Measurements from ENCODE around the gene SLC37A3. TPM values are rescaled to one million over a fixed set of nuclear protein-coding genes. Genes with fewer than 3 reads are reported as not detected.
"Not testable (repeated sequence)": the region's sequence is repeated elsewhere in the genome, so short reads cannot be mapped to it uniquely, and the experiment has no call there.

The SLC37A3 gene
- total and polyA plus RNA-seq, 2 donors (not counting 1 experiment from before 2014, with no cell fraction given) = 9.1 to 20.1 TPM

DNA sequence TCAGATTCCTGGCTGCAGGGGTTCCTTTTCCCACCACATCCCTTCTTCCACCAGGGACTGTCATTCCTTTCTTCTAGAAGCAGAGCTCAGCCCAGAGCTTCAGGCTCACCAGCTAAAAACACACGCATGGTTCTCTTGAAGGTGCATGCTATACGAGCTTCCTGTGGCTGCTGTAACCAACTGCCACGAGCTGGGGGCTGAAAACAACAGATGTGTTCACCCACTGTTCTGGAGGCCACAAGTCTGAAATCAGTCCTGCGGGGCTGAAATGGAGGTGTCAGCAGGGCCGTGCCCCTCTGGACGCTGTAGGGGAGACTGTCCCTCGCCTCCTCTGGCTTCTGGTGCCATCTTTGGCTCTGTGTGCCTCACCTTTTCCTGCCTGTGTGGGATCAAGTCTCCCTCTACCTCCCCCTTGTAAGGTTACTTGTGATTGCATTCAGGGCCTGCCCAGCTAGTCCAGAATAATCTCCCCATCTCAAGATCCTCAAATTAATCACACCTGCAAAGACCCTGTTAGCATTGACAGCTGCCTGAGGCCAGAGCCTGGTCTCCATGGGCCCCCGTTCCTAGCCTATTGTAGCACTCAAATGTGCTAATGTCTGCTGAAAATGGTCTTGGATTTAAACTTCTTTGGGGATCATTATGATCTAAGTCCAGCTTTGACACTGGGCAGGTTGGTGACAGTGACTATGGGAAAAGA is 19.3 kb upstream of the SLC37A3 start:
- CTCF ChIA-PET = interaction anchor here (0.7 kb wide), 2 partner anchors 20 to 31 kb away, joined by 3 read pairs; partner anchors contain the start of gene SLC37A3
- no peak overlapping the region for H3K4me2 ChIP-seq (replicated peaks; ENCODE audit: low read depth, low read length, poor library complexity, severe bottlenecking)
- no peak for DNase-seq

DNA sequence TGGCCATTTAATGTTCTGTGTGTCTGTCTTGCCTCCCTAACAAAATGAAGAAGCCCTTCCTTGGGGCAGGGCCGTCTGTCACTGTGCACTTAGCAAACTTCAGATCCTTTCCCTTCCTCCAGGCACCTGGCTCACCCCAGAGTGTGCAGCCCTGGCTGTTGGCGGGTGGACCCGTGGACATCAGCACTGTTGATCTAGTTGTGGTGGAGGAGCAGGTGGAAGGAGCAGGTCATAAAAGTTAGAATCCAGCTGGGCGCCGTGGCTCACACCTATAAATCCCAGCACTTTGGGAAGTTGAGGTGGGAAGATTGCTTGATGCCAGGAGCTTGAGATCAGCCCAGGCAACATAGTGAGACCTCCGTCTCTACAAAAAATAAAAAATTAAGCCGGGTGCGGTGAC is 18.2 kb upstream of the SLC37A3 start:
- CTCF ChIA-PET = interaction anchor here (1.2 kb wide), 1 partner anchor 41 kb away, joined by 4 read pairs; no protein-coding TSS in a partner anchor
- H3K4me3 ChIP-seq (ENCODE audit: control extremely low read depth in 1 of 5, extremely low read depth in 1 of 5, insufficient read depth in 1 of 5, low read depth in 2 of 5, low read length in 4 of 5) = no peak overlapping the region
- H3K4me2 ChIP-seq (replicated peaks; ENCODE audit: low read depth, low read length, poor library complexity, severe bottlenecking) = no peak overlapping the region
- H3K36me3 ChIP-seq (replicated peaks in 1 of 2; ENCODE audit: control extremely low read depth in 1 of 2, control insufficient read depth in 1 of 2, extremely low read depth in 1 of 2, insufficient read depth in 2 of 2, low read length in 1 of 2) = peaks cover 0 to 1% of the 10 kb centered on the region in 2 experiments
- Mint-ChIP-seq H3K4me1 (no peaks in the 10 kb centered on the region), H3K4me3 (no peak overlapping the region), H3K27ac (no peak overlapping the region), H3K9me3 (ENCODE audit: insufficient read depth) (no peaks in the 10 kb centered on the region), H3K27me3 (peaks cover 6% of the 10 kb centered on the region)
- no peak for DNase-seq
- H3K79me2 ChIP-seq (ENCODE audit: control insufficient read depth, insufficient read depth, low read length) = no peaks in the 10 kb centered on the region
- no peaks in the 10 kb centered on the region for H3K9me3 ChIP-seq (ENCODE audit: control extremely low read depth in 1 of 3, control insufficient read depth in 2 of 3, insufficient read depth in 1 of 3, low read length in 2 of 3)
- H2AFZ ChIP-seq (ENCODE audit: insufficient read depth, low read depth, low read length, poor library complexity, severe bottlenecking) = no peak overlapping the region
- intact Hi-C loops (cut with micrococcal nuclease) = no loop called here
- no peaks in the 10 kb centered on the region for H4K20me1 ChIP-seq (ENCODE audit: control insufficient read depth, insufficient read depth, low read length, poor library complexity, severe bottlenecking)
- no peaks in the 10 kb centered on the region for H3K27me3 ChIP-seq (replicated peaks in 1 of 4; ENCODE audit: control extremely low read depth in 1 of 4, control insufficient read depth in 3 of 4, insufficient read depth in 4 of 4, low read length in 3 of 4)
- TF ChIP-seq, protein P1, sequence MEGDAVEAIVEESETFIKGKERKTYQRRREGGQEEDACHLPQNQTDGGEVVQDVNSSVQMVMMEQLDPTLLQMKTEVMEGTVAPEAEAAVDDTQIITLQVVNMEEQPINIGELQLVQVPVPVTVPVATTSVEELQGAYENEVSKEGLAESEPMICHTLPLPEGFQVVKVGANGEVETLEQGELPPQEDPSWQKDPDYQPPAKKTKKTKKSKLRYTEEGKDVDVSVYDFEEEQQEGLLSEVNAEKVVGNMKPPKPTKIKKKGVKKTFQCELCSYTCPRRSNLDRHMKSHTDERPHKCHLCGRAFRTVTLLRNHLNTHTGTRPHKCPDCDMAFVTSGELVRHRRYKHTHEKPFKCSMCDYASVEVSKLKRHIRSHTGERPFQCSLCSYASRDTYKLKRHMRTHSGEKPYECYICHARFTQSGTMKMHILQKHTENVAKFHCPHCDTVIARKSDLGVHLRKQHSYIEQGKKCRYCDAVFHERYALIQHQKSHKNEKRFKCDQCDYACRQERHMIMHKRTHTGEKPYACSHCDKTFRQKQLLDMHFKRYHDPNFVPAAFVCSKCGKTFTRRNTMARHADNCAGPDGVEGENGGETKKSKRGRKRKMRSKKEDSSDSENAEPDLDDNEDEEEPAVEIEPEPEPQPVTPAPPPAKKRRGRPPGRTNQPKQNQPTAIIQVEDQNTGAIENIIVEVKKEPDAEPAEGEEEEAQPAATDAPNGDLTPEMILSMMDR (IDR thresholded peaks at IDR 0.05) = no peak
- no peak for TF ChIP-seq EZH2 (IDR thresholded peaks at IDR 0.05; ENCODE audit: borderline replicate concordance, insufficient read depth, low read depth, low read length, poor library complexity, severe bottlenecking)
- no peak for ATAC-seq (ENCODE audit: low read depth)
- WGBS (ENCODE audit: insufficient coverage) = no CpG with 5 or more reads among the region's 8 CpGs
- POLR2A ChIA-PET = no interaction called here
- H3K27ac ChIP-seq (ENCODE audit: low read length in 2 of 2) = no peak overlapping the region
- no peak overlapping the region for H3K9ac ChIP-seq (ENCODE audit: low read length)
- H3K4me1 ChIP-seq (ENCODE audit: control insufficient read depth in 2 of 2, insufficient read depth in 2 of 2, low read length in 2 of 2) = no peaks in the 10 kb centered on the region

More for the DNA sequence above, 19.3 kb upstream of the SLC37A3 start:
- Mint-ChIP-seq H3K27ac (no peak overlapping the region), H3K9me3 (ENCODE audit: insufficient read depth) (no peaks in the 10 kb centered on the region), H3K4me1 (no peaks in the 10 kb centered on the region), H3K27me3 (peaks cover 6% of the 10 kb centered on the region), H3K4me3 (no peak overlapping the region)
- WGBS (ENCODE audit: insufficient coverage) = 32% methylated on average over 7 of the region's 8 CpGs
- intact Hi-C loops (cut with micrococcal nuclease) = no loop called here
- no peaks in the 10 kb centered on the region for H4K20me1 ChIP-seq (ENCODE audit: control insufficient read depth, insufficient read depth, low read length, poor library complexity, severe bottlenecking)
- H3K4me1 ChIP-seq (ENCODE audit: control insufficient read depth in 2 of 2, insufficient read depth in 2 of 2, low read length in 2 of 2) = no peaks in the 10 kb centered on the region
- no peak overlapping the region for H3K9ac ChIP-seq (ENCODE audit: low read length)
- peaks cover 0 to 1% of the 10 kb centered on the region in 2 experiments for H3K36me3 ChIP-seq (replicated peaks in 1 of 2; ENCODE audit: control extremely low read depth in 1 of 2, control insufficient read depth in 1 of 2, extremely low read depth in 1 of 2, insufficient read depth in 2 of 2, low read length in 1 of 2)
- H2AFZ ChIP-seq (ENCODE audit: insufficient read depth, low read depth, low read length, poor library complexity, severe bottlenecking) = peak overlapping the region; percentile 16
- H3K27me3 ChIP-seq (replicated peaks in 1 of 4; ENCODE audit: control extremely low read depth in 1 of 4, control insufficient read depth in 3 of 4, insufficient read depth in 4 of 4, low read length in 3 of 4) = no peaks in the 10 kb centered on the region
- POLR2A ChIA-PET = interaction anchor here (0.6 kb wide), 1 partner anchor 73 kb away, joined by 3 read pairs; no protein-coding TSS in a partner anchor
- no peak overlapping the region for H3K4me3 ChIP-seq (ENCODE audit: control extremely low read depth in 1 of 5, extremely low read depth in 1 of 5, insufficient read depth in 1 of 5, low read depth in 2 of 5, low read length in 4 of 5)
- H3K27ac ChIP-seq (ENCODE audit: low read length in 2 of 2) = no peak overlapping the region
- ATAC-seq (ENCODE audit: low read depth) = no peak
- H3K79me2 ChIP-seq (ENCODE audit: control insufficient read depth, insufficient read depth, low read length) = no peaks in the 10 kb centered on the region
- no peak for TF ChIP-seq EZH2 (IDR thresholded peaks at IDR 0.05; ENCODE audit: borderline replicate concordance, insufficient read depth, low read depth, low read length, poor library complexity, severe bottlenecking)
- TF ChIP-seq, protein P1 (IDR thresholded peaks at IDR 0.05) = no peak
- no peaks in the 10 kb centered on the region for H3K9me3 ChIP-seq (ENCODE audit: control extremely low read depth in 1 of 3, control insufficient read depth in 2 of 3, insufficient read depth in 1 of 3, low read length in 2 of 3)

DNA sequence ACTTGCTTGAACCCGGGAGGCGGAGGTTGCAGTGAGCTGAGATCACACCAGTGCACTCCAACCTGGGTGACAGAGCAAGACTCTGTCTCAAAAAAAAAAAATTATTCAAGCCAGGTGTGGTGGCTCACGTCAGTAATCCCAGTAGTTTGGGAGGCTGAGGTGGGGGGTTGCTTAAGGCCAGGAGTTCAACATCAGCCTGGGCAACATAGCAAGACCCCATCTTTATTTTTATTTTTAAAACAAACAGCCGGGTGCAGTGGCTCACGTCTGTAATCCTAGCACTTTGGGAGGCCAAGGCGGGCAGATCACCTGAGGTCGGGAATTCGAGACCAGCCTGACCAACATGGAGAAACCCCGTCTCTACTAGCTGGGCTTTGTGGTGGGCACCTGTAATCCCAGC is 17.5 kb upstream of the SLC37A3 start:
- 97% methylated on average over 8 of the region's 9 CpGs for WGBS (ENCODE audit: insufficient coverage)
- H3K36me3 ChIP-seq (replicated peaks in 1 of 2; ENCODE audit: control extremely low read depth in 1 of 2, control insufficient read depth in 1 of 2, extremely low read depth in 1 of 2, insufficient read depth in 2 of 2, low read length in 1 of 2); DNase-seq; H3K9me3 ChIP-seq (ENCODE audit: control extremely low read depth in 1 of 3, control insufficient read depth in 2 of 3, insufficient read depth in 1 of 3, low read length in 2 of 3); H3K27ac ChIP-seq (ENCODE audit: low read length in 2 of 2); H2AFZ ChIP-seq (ENCODE audit: insufficient read depth, low read depth, low read length, poor library complexity, severe bottlenecking); H3K27me3 Mint-ChIP-seq; H3K27ac Mint-ChIP-seq; H3K79me2 ChIP-seq (ENCODE audit: control insufficient read depth, insufficient read depth, low read length); ATAC-seq (ENCODE audit: low read depth); H3K4me2 ChIP-seq (replicated peaks; ENCODE audit: low read depth, low read length, poor library complexity, severe bottlenecking); H3K4me3 ChIP-seq (ENCODE audit: control extremely low read depth in 1 of 5, extremely low read depth in 1 of 5, insufficient read depth in 1 of 5, low read depth in 2 of 5, low read length in 4 of 5); H3K27me3 ChIP-seq (replicated peaks in 1 of 4; ENCODE audit: control extremely low read depth in 1 of 4, control insufficient read depth in 3 of 4, insufficient read depth in 4 of 4, low read length in 3 of 4); H3K9me3 Mint-ChIP-seq (ENCODE audit: insufficient read depth); H3K4me1 ChIP-seq (ENCODE audit: control insufficient read depth in 2 of 2, insufficient read depth in 2 of 2, low read length in 2 of 2); intact Hi-C loops (cut with micrococcal nuclease); H3K4me1 Mint-ChIP-seq; H3K9ac ChIP-seq (ENCODE audit: low read length); H4K20me1 ChIP-seq (ENCODE audit: control insufficient read depth, insufficient read depth, low read length, poor library complexity, severe bottlenecking); POLR2A ChIA-PET; H3K4me3 Mint-ChIP-seq: not testable (repeated sequence)
- CTCF ChIA-PET = interaction anchor here (0.6 to 1.2 kb wide), 2 partner anchors 40 to 63 kb away, joined by 4 read pairs; no protein-coding TSS in a partner anchor

All from B cell (primary cell).